KMS-11 (cell line): ENCODE results near the gene CASP9.

Source experiments
- H2AFZ ChIP-seq: fragments of 200-600 bp; sonication (generic); 2 replicates; pipeline ENCODE4 v1.6.1; 2016; ENCODE audit warnings: antibody characterized with exemption, mixed run types, low read depth
- H3K27ac ChIP-seq: fragments of 200-600 bp; sonication (generic); 2 replicates; pipeline ENCODE4 v1.6.1; 2016; ENCODE audit warnings: mild to moderate bottlenecking, mixed run types
- H3K27me3 ChIP-seq: fragments of 200-600 bp; sonication (generic); 2 replicates; pipeline ENCODE4 v1.6.1; 2017; ENCODE audit warnings: mild to moderate bottlenecking, low read depth, mixed run types, moderate library complexity; ENCODE audit not compliant: insufficient read depth
- H3K36me3 ChIP-seq: fragments of 200-600 bp; sonication (generic); 2 replicates; pipeline ENCODE4 v1.6.1; 2017; ENCODE audit warnings: mild to moderate bottlenecking, mixed run types; ENCODE audit not compliant: insufficient read depth
- H3K4me1 ChIP-seq: fragments of 200-600 bp; sonication (generic); 2 replicates; pipeline ENCODE4 v1.6.1; 2016; ENCODE audit warnings: mild to moderate bottlenecking, low read depth, mixed run types; ENCODE audit not compliant: poor library complexity, severe bottlenecking
- H3K4me2 ChIP-seq: fragments of 200-600 bp; sonication (generic); 2 replicates; pipeline ENCODE4 v1.7.0; 2016; ENCODE audit warnings: mild to moderate bottlenecking, mixed run types
- H3K4me3 ChIP-seq: fragments of 200-600 bp; sonication (generic); IDR thresholded peaks from 2 replicates; pipeline ENCODE4 v1.6.1; 2017; ENCODE audit warnings: low read depth, low read length, mixed read lengths; ENCODE audit not compliant: insufficient read depth
- H3K79me2 ChIP-seq: fragments of 200-600 bp; sonication (generic); 2 replicates; pipeline ENCODE4 v1.6.1; 2016; ENCODE audit warnings: low read depth, mixed run types; ENCODE audit not compliant: insufficient read depth
- H3K9ac ChIP-seq: fragments of 200-600 bp; sonication (generic); 2 replicates; pipeline ENCODE4 v1.6.1; 2016; ENCODE audit warnings: mild to moderate bottlenecking, mixed run types
- H4K20me1 ChIP-seq: fragments of 200-600 bp; sonication (generic); 2 replicates; pipeline ENCODE4 v1.6.1; 2016; ENCODE audit warnings: mild to moderate bottlenecking, mixed run types; ENCODE audit not compliant: insufficient read depth
- TF ChIP-seq, protein P1 (sequence below): fragments of 200-600 bp; sonication (generic); conservative IDR thresholded peaks from 2 replicates; pipeline ENCODE4 v1.6.1; 2017; ENCODE audit warnings: low read depth, mild to moderate bottlenecking, antibody characterized with exemption, low read length, moderate library complexity, mixed read lengths

Gene CASP9

DNA sequence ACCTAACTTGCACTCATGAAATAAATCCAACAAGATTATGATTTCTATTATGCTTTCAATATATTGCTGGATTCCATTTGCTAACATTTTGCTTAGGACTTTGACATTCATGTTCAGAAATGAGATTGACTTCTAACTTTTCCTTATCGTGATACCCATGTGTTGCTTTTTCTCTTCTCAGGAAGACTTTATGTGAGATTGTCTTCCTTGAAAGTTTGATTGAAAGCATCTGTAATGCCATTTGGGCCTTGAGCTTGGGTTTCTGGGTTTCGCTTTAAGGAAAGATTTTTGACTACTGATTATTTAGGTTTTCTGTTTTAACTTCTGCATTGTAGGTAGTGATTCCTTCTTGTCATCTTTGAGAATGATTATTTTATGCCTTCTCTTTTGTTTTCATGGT is 33.0 kb upstream of the CASP9 start:
- no peak overlapping the region for H2AFZ ChIP-seq
- no peaks in the 10 kb centered on the region for H3K36me3 ChIP-seq
- no peaks in the 10 kb centered on the region for H4K20me1 ChIP-seq
- H3K4me3 ChIP-seq: no peak overlapping the region
- no peaks in the 10 kb centered on the region for H3K27me3 ChIP-seq
- H3K79me2 ChIP-seq: no peaks in the 10 kb centered on the region
- TF ChIP-seq, protein P1, sequence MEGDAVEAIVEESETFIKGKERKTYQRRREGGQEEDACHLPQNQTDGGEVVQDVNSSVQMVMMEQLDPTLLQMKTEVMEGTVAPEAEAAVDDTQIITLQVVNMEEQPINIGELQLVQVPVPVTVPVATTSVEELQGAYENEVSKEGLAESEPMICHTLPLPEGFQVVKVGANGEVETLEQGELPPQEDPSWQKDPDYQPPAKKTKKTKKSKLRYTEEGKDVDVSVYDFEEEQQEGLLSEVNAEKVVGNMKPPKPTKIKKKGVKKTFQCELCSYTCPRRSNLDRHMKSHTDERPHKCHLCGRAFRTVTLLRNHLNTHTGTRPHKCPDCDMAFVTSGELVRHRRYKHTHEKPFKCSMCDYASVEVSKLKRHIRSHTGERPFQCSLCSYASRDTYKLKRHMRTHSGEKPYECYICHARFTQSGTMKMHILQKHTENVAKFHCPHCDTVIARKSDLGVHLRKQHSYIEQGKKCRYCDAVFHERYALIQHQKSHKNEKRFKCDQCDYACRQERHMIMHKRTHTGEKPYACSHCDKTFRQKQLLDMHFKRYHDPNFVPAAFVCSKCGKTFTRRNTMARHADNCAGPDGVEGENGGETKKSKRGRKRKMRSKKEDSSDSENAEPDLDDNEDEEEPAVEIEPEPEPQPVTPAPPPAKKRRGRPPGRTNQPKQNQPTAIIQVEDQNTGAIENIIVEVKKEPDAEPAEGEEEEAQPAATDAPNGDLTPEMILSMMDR: no peak
- no peak overlapping the region for H3K27ac ChIP-seq
- no peak overlapping the region for H3K4me2 ChIP-seq
- no peak overlapping the region for H3K9ac ChIP-seq
- no peaks in the 10 kb centered on the region for H3K4me1 ChIP-seq

DNA sequence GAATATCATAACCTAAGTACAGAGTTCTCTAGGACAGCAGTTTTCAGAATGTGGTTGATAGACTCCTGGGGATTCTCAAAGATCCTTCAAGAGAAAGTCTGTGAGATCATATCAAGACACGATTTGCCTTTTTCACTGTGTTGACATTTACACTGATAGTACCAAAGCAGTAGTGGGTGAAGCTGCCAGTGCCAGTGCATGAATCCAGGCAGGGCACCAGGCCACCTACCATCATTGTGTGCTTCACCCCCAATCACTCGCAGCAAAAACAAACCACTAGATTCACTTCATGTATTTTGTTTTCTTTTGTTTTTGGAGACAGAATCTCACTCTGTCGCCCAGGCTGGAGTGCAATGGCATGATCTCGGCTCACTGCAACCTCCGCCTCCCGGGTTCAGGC is 26.6 kb upstream of the CASP9 start:
- Histone ChIP-seq H3K27ac (no peak overlapping the region), H3K79me2 (no peaks in the 10 kb centered on the region), H3K4me1 (peaks cover 29% of the 10 kb centered on the region), H2AFZ (no peak overlapping the region), H3K4me2 (no peak overlapping the region), H3K27me3 (no peaks in the 10 kb centered on the region), H3K4me3 (no peak overlapping the region), H3K9ac (no peak overlapping the region), H3K36me3 (no peaks in the 10 kb centered on the region), H4K20me1 (no peaks in the 10 kb centered on the region)
- TF ChIP-seq, protein P1: no peak

DNA sequence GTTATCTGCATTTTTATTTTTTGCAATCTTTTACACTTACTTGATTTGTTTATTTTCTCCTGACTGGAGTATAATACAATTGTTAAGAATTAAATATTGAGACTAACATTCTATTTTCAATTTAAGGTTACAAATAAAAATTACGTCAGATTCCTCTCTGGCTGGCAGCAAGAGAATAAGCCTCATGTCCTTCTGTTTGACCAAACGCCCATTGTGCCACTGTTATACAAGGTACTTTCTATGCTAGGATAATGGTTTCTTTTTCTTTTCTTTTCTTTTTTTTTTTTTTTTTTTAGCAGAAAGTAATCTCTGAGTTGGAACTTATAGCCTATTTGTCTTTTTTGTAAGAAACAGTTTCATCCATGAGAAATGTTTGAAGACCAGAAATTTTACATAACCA is 22.6 kb upstream of the CASP9 start:
- Histone ChIP-seq H3K4me3 (no peak overlapping the region), H3K4me2 (no peak overlapping the region), H3K36me3 (no peaks in the 10 kb centered on the region)

DNA sequence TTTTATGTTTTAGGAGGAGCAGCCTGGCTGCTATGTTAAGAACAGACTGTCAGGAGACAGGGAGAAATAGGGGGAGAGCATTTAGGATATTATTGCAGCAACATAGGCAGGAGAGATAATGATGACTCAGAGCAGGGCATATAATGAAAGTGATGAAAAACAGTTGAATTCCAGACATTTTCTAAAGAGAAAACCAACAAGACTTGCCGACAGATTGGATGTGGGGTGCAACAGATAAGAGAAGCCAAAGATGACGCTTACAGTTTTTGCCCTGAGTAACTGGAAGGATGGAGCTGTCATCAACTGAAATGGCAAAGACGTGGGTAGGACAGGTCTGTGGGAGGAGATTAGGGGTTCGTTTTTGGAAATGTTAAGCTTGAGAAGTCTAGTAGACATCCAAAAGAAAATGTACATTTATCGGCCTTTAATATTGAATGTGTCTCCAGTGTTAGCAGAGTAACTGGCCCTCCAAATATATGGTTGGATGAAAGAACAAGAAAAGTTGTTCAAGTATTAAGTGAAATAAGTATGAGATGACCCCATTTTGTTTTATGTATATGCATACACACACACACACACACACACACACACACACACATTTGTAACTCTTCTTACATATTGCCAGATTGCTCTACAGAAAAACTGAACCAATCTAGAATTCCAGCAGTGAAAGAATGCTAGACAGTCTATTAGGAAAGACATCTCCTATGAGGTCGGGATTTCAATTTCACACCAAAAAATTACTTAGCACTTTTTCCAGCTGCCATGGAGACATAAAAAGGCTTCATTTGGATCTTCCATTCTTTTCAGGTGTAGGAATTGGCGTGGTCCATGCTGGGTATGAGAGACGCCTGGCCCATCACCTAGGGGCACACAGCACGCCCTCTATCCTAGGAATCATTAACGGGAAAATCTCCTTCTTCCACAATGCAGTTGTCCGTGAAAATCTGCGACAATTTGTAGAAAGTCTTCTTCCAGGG is 19.9 kb upstream of the CASP9 start:
- H3K4me1 ChIP-seq: peaks cover 10% of the 10 kb centered on the region
- H3K36me3 ChIP-seq: no peaks in the 10 kb centered on the region
- TF ChIP-seq, protein P1: no peak
- no peak overlapping the region for H3K9ac ChIP-seq
- no peak overlapping the region for H3K4me3 ChIP-seq
- H3K4me2 ChIP-seq: no peak overlapping the region
- H2AFZ ChIP-seq: no peak overlapping the region
- no peaks in the 10 kb centered on the region for H3K79me2 ChIP-seq
- H3K27me3 ChIP-seq: no peaks in the 10 kb centered on the region
- H3K27ac ChIP-seq: no peak overlapping the region
- no peaks in the 10 kb centered on the region for H4K20me1 ChIP-seq

More for the DNA sequence above, 22.6 kb upstream of the CASP9 start:
- Histone ChIP-seq H3K27ac (no peak overlapping the region), H3K27me3 (no peaks in the 10 kb centered on the region), H2AFZ (no peak overlapping the region), H3K4me1 (peaks cover 29% of the 10 kb centered on the region), H4K20me1 (no peaks in the 10 kb centered on the region), H3K9ac (no peak overlapping the region), H3K79me2 (no peaks in the 10 kb centered on the region)
- TF ChIP-seq, protein P1: no peak
